ENCODE data around the gene KRTAP3-2. TPM values are rescaled to one million over a fixed set of nuclear protein-coding genes. Genes with fewer than 3 reads are reported as not detected.
A peak's percentile ranks its signal among the peaks of the same experiment; 100 is the strongest.

The KRTAP3-2 gene
- total RNA-seq, 1 donor: not detected

- no peak for TF ChIP-seq CTCF (IDR thresholded peaks at IDR 0.05; ENCODE audit: insufficient read depth, low read depth, low read length)
- no peak for DNase-seq (ENCODE audit: low read depth)
- H3K4me3 ChIP-seq (ENCODE audit: low read depth, low read length): no peak overlapping the region
Measured at GRCh38 chr17:40967582-40967981, 32.1 kb downstream of the KRTAP3-2 start.

GRCh38 chr17:40966848-40967247, 32.9 kb downstream of the KRTAP3-2 start, which contains the start of gene KRT39:
KRT39 (minus strand) TSS chr17:40966948; CDS start chr17:40966856, 92 bp downstream.
- no peak for TF ChIP-seq CTCF (IDR thresholded peaks at IDR 0.05; ENCODE audit: insufficient read depth, low read depth, low read length)
- H3K4me3 ChIP-seq (ENCODE audit: low read depth, low read length): no peak within 1 kb of the TSS

GRCh38 chr17:40963838-40964237, 35.9 kb downstream of the KRTAP3-2 start:
- peak; percentile 42 for DNase-seq (ENCODE audit: low read depth)
- TF ChIP-seq CTCF (IDR thresholded peaks at IDR 0.05; ENCODE audit: insufficient read depth, low read depth, low read length): peak; percentile 76
- H3K4me3 ChIP-seq (ENCODE audit: low read depth, low read length): no peak overlapping the region

More at GRCh38 chr17:40966848-40967247, 32.9 kb downstream of the KRTAP3-2 start, which contains the start of gene KRT39:
- no peak for DNase-seq (ENCODE audit: low read depth)

GRCh38 chr17:40962059-40962561, 37.6 kb downstream of the KRTAP3-2 start:
- no peak for DNase-seq (ENCODE audit: low read depth)
- no peak for TF ChIP-seq CTCF (IDR thresholded peaks at IDR 0.05; ENCODE audit: insufficient read depth, low read depth, low read length)

GRCh38 chr17:40961591-40961990, 38.1 kb downstream of the KRTAP3-2 start:
- no peak for TF ChIP-seq CTCF (IDR thresholded peaks at IDR 0.05; ENCODE audit: insufficient read depth, low read depth, low read length)
- no peak overlapping the region for H3K4me3 ChIP-seq (ENCODE audit: low read depth, low read length)
- no peak for DNase-seq (ENCODE audit: low read depth)

More at GRCh38 chr17:40962059-40962561, 37.6 kb downstream of the KRTAP3-2 start:
- no peak overlapping the region for H3K4me3 ChIP-seq (ENCODE audit: low read depth, low read length)

GRCh38 chr17:40960144-40960543, 39.6 kb downstream of the KRTAP3-2 start:
- no peak for TF ChIP-seq CTCF (IDR thresholded peaks at IDR 0.05; ENCODE audit: insufficient read depth, low read depth, low read length)
- DNase-seq (ENCODE audit: low read depth): peak; percentile 64
- H3K4me3 ChIP-seq (ENCODE audit: low read depth, low read length): peak overlapping the region; percentile 17
